ENCODE results near the gene WASHC4.

WASHC4 gene

DNA sequence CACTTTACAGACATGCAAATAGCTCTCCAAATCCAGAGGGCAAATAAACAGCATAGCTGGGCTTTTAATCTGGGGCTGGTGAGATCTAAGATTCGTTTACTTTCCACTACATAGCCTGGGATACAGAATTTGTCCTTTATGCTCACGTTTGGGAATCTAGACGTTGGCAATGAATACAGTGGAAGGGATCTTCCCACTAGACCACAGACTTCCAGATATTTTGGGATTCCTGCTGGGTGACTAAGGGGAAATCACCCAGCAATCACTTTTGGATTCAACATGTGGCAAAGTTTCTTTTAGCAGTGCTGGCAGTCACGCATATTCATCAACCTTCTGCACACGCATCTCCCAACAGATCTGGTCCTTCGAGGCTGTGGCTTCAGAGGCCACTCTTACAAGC lies 104.9 kb downstream of the WASHC4 start:
- Histone ChIP-seq H3F3A (ENCODE audit: control insufficient read depth, insufficient read depth) (no peaks in the 10 kb centered on the region), H3K4me2 (ENCODE audit: low read length) (no peak overlapping the region), H3K27ac (ENCODE audit: low read depth, low read length) (no peak overlapping the region), H3K4me1 (ENCODE audit: control insufficient read depth, low read length) (no peaks in the 10 kb centered on the region), H3K36me3 (ENCODE audit: control insufficient read depth, low read length) (peaks cover 14% of the 10 kb centered on the region), H3K79me2 (ENCODE audit: control insufficient read depth, low read length) (no peaks in the 10 kb centered on the region), H3K9me2 (replicated peaks; ENCODE audit: control insufficient read depth, low read length) (no peaks in the 10 kb centered on the region), H4K20me1 (ENCODE audit: control insufficient read depth, insufficient read depth, low read depth, low read length) (no peaks in the 10 kb centered on the region), H3K9me3 (ENCODE audit: control insufficient read depth, insufficient read depth, low read length) (no peaks in the 10 kb centered on the region), H3K27me3 (ENCODE audit: control insufficient read depth, low read length) (no peaks in the 10 kb centered on the region), H3K4me3 (ENCODE audit: low read length) (no peak overlapping the region)
- TF ChIP-seq, protein P1, sequence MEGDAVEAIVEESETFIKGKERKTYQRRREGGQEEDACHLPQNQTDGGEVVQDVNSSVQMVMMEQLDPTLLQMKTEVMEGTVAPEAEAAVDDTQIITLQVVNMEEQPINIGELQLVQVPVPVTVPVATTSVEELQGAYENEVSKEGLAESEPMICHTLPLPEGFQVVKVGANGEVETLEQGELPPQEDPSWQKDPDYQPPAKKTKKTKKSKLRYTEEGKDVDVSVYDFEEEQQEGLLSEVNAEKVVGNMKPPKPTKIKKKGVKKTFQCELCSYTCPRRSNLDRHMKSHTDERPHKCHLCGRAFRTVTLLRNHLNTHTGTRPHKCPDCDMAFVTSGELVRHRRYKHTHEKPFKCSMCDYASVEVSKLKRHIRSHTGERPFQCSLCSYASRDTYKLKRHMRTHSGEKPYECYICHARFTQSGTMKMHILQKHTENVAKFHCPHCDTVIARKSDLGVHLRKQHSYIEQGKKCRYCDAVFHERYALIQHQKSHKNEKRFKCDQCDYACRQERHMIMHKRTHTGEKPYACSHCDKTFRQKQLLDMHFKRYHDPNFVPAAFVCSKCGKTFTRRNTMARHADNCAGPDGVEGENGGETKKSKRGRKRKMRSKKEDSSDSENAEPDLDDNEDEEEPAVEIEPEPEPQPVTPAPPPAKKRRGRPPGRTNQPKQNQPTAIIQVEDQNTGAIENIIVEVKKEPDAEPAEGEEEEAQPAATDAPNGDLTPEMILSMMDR (IDR thresholded peaks at IDR 0.05; ENCODE audit: low read depth, low read length, poor library complexity, severe bottlenecking) = no peak
- no peak for TF ChIP-seq EZH2phosphoT487 (IDR thresholded peaks at IDR 0.05; ENCODE audit: borderline replicate concordance, low read length)

DNA sequence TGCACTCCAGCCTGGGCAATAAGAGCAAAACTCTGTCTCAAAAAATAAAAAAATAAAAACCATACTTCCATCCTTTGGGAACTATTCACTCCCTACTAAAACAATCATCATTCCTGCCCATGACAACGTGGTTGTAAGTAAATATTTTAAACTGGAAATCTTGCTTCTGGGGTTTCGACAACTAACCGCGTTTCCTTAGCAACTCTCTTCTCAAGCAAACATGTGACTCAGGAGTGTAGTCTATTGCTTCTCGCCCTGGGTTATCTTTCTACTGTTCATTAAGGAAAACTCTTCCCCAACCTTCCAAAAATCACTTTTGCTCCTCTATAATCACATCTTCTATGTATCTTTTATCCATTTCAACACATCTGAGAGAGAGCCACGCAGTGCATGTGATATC lies 106.6 kb downstream of the WASHC4 start:
- no peak for TF ChIP-seq EZH2phosphoT487 (IDR thresholded peaks at IDR 0.05; ENCODE audit: borderline replicate concordance, low read length)
- TF ChIP-seq, protein P1 (IDR thresholded peaks at IDR 0.05; ENCODE audit: low read depth, low read length, poor library complexity, severe bottlenecking) = no peak
- Histone ChIP-seq H3K4me3 (ENCODE audit: low read length) (no peak overlapping the region), H3K36me3 (ENCODE audit: control insufficient read depth, low read length) (peaks cover 14% of the 10 kb centered on the region), H3K27me3 (ENCODE audit: control insufficient read depth, low read length) (no peaks in the 10 kb centered on the region), H4K20me1 (ENCODE audit: control insufficient read depth, insufficient read depth, low read depth, low read length) (no peaks in the 10 kb centered on the region), H3K79me2 (ENCODE audit: control insufficient read depth, low read length) (no peaks in the 10 kb centered on the region), H3K9me2 (replicated peaks; ENCODE audit: control insufficient read depth, low read length) (no peaks in the 10 kb centered on the region), H3K9me3 (ENCODE audit: control insufficient read depth, insufficient read depth, low read length) (no peaks in the 10 kb centered on the region), H3K27ac (ENCODE audit: low read depth, low read length) (no peak overlapping the region), H3K4me2 (ENCODE audit: low read length) (no peak overlapping the region), H3K4me1 (ENCODE audit: control insufficient read depth, low read length) (no peaks in the 10 kb centered on the region), H3F3A (ENCODE audit: control insufficient read depth, insufficient read depth) (no peaks in the 10 kb centered on the region)

DNA sequence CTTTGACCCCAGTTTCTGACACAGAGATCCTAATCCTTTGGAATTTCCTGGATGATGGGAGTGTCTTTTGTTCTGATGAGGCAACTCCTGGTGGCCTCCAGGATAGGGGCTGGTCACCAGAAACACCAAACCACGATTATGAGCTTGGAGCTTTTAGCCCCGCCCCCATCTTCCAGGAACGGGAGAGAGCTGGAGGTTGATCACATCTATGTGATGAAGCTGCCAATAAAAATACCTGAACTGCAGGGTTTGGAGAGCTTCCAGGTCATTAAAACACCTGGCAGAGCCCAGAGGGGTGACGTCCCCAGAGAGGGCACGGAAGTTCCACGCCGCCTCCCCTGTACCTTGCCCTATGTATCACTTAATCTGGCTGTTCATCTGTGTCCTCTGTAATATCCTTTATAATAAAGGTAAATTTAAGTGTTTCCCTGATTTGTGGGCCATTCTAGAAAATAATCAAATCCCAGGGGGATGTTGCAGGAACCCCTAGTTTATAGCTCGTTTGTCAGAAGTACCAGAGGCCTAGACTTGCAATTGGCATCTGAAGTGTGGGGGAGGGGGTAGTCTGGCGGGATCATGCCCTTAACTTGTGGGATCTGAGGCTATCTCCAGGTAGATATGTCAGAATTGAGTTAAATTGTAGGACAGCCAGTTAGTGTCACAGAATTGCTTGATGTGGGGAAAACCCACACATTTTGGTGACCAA lies 107.3 kb downstream of the WASHC4 start:
- H3K36me3 ChIP-seq (ENCODE audit: control insufficient read depth, low read length) = peaks cover 19% of the 10 kb centered on the region
- H3K9me2 ChIP-seq (replicated peaks; ENCODE audit: control insufficient read depth, low read length) = no peaks in the 10 kb centered on the region
- no peak overlapping the region for H3K4me2 ChIP-seq (ENCODE audit: low read length)
- H4K20me1 ChIP-seq (ENCODE audit: control insufficient read depth, insufficient read depth, low read depth, low read length) = no peaks in the 10 kb centered on the region
- no peak overlapping the region for H3K27ac ChIP-seq (ENCODE audit: low read depth, low read length)
- no peaks in the 10 kb centered on the region for H3K79me2 ChIP-seq (ENCODE audit: control insufficient read depth, low read length)
- H3K9me3 ChIP-seq (ENCODE audit: control insufficient read depth, insufficient read depth, low read length) = no peaks in the 10 kb centered on the region
- TF ChIP-seq EZH2phosphoT487 (IDR thresholded peaks at IDR 0.05; ENCODE audit: borderline replicate concordance, low read length) = no peak
- TF ChIP-seq, protein P1 (IDR thresholded peaks at IDR 0.05; ENCODE audit: low read depth, low read length, poor library complexity, severe bottlenecking) = no peak
- no peaks in the 10 kb centered on the region for H3K27me3 ChIP-seq (ENCODE audit: control insufficient read depth, low read length)
- H3F3A ChIP-seq (ENCODE audit: control insufficient read depth, insufficient read depth) = no peaks in the 10 kb centered on the region
- no peaks in the 10 kb centered on the region for H3K4me1 ChIP-seq (ENCODE audit: control insufficient read depth, low read length)
- H3K4me3 ChIP-seq (ENCODE audit: low read length) = no peak overlapping the region
